Endothelial cell of umbilical vein (primary cell): Measurements from ENCODE around the gene C1QB. TPM values are rescaled to one million over a fixed set of nuclear protein-coding genes. Genes with fewer than 3 reads are reported as not detected.

ENCODE experiments used
- BruUV-seq: library from RNA; stranded (reverse); fragments of 400-500 nt; replicated peaks from 2 replicates; lab custom pipeline; 2021; lab: Mats Ljungman, UMichigan
- CTCF ChIA-PET: fragments of 300-600, 350-600 bp; sonication (Branson Sonifier 250); formaldehyde crosslinking; loops from one replicate; lab custom pipeline; 2021; ENCODE audit warnings: antibody characterized with exemption, inconsistent platforms; lab: Charles Lee
- POLR2A ChIA-PET: fragments of 300-600, 350-600 bp; sonication (Branson Sonifier 250); formaldehyde crosslinking; loops from one replicate; lab custom pipeline; 2021; ENCODE audit warnings: antibody characterized with exemption, inconsistent platforms; lab: Charles Lee
- DNase-seq: peaks from one replicate; pipeline ENCODE4 v3.0.0-alpha.2; 2011; ENCODE audit warnings: low read depth, low spot score
- FAIRE-seq: peaks from 2 replicates; lab custom pipeline; 2011; peaks lifted over from hg19 to GRCh38; lab: Jason Lieb, UNC
- H2AFZ ChIP-seq: 2 replicates; pipeline ENCODE4 v1.6.0; 2012; ENCODE audit warnings: low read depth, low read length, control low read depth, inconsistent platforms
- H3K27ac ChIP-seq: 2 replicates; pipeline ENCODE4 v1.5.1; 2011; ENCODE audit warnings: low read depth, mild to moderate bottlenecking, control low read depth, low read length, moderate library complexity; ENCODE audit not compliant: insufficient read depth
- H3K27me3 ChIP-seq, 2 experiments: 2 replicates each; pipeline versions ENCODE4 v1.6.0 to v1.6.1; 2011; ENCODE audit warnings: low read length in 2 of 2, mixed read lengths in 1 of 2; ENCODE audit not compliant: control insufficient read depth in 2 of 2, insufficient read depth in 2 of 2
- H3K36me3 ChIP-seq, 2 experiments: 2 replicates in 1 of 2; 3 replicates in 1 of 2; pipeline ENCODE4 v1.5.1; 2011; ENCODE audit warnings: low read length in 2 of 2, mild to moderate bottlenecking in 1 of 2, moderate library complexity in 1 of 2; ENCODE audit not compliant: control insufficient read depth in 2 of 2, insufficient read depth in 2 of 2; ENCODE audit errors: extremely low read depth in 1 of 2
- H3K4me1 ChIP-seq: 3 replicates; pipeline ENCODE4 v1.5.1; 2011; ENCODE audit warnings: mild to moderate bottlenecking, low read length; ENCODE audit not compliant: control insufficient read depth, insufficient read depth; ENCODE audit errors: extremely low read depth
- H3K4me2 ChIP-seq: 2 replicates; pipeline ENCODE4 v1.6.1; 2011; ENCODE audit warnings: low read length, control low read depth, mixed read lengths; ENCODE audit not compliant: insufficient read depth
- H3K4me3 ChIP-seq, 3 experiments: fragments of 200-600 bp in 1 of 3; sonication (generic), shearing (Covaris generic) in 1 of 3; replicated peaks in 1 of 3; 2 replicates each; pipeline ENCODE4 v1.5.1; 2011 to 2016; ENCODE audit warnings: control low read depth in 3 of 3, low read length in 3 of 3, mild to moderate bottlenecking in 2 of 3, inconsistent platforms in 1 of 3, low read depth in 1 of 3, moderate library complexity in 1 of 3; ENCODE audit not compliant: insufficient read depth in 1 of 3
- H3K79me2 ChIP-seq: 2 replicates; pipeline ENCODE4 v1.6.0; 2012; ENCODE audit warnings: low read length, inconsistent platforms; ENCODE audit not compliant: control insufficient read depth, insufficient read depth
- H3K9ac ChIP-seq: replicated peaks from 2 replicates; pipeline ENCODE3; 2011; ENCODE audit warnings: low read length, control low read depth; ENCODE audit not compliant: insufficient read depth; ENCODE audit errors: extremely low read depth
- H3K9me1 ChIP-seq: replicated peaks from 3 replicates; pipeline ENCODE4 v1.6.0; 2011; ENCODE audit warnings: mild to moderate bottlenecking, low read length; ENCODE audit not compliant: control insufficient read depth, insufficient read depth; ENCODE audit errors: extremely low read depth
- H3K9me3 ChIP-seq: replicated peaks from 2 replicates; pipeline ENCODE4 v1.5.1; 2012; ENCODE audit warnings: low read length, inconsistent platforms; ENCODE audit not compliant: control insufficient read depth, insufficient read depth
- H4K20me1 ChIP-seq: replicated peaks from 2 replicates; pipeline ENCODE3; 2011; ENCODE audit warnings: mild to moderate bottlenecking, low read length; ENCODE audit not compliant: control insufficient read depth, insufficient read depth; ENCODE audit errors: extremely low read depth
- CTCF ChIP-seq, 2 donors: IDR thresholded peaks; 1 replicate in 1 of 2; 2 replicates in 1 of 2; pipeline ENCODE4 v1.5.1; 2011; ENCODE audit warnings: low read length in 2 of 2, mild to moderate bottlenecking in 2 of 2, moderate library complexity in 2 of 2, control low read depth in 1 of 2, inconsistent platforms in 1 of 2, low read depth in 1 of 2; ENCODE audit not compliant: insufficient read depth in 1 of 2; ENCODE audit errors: extremely low read depth in 1 of 2
- EZH2 ChIP-seq: IDR thresholded peaks from 2 replicates; pipeline ENCODE4 v1.6.1; 2012; ENCODE audit warnings: borderline replicate concordance, low read depth, mild to moderate bottlenecking, moderate library complexity, low read length, inconsistent platforms; ENCODE audit not compliant: severe bottlenecking
- FOS ChIP-seq: IDR thresholded peaks from 2 replicates; pipeline ENCODE4 v1.6.1; 2011; ENCODE audit warnings: mild to moderate bottlenecking, low read length, moderate library complexity, borderline replicate concordance; ENCODE audit not compliant: insufficient read depth
- GATA2 ChIP-seq: IDR thresholded peaks from 2 replicates; pipeline ENCODE4 v1.7.0; 2011; ENCODE audit warnings: low read depth, mild to moderate bottlenecking, moderate library complexity, mixed read lengths, low read length; ENCODE audit not compliant: insufficient read length, insufficient read depth
- JUN ChIP-seq: IDR thresholded peaks from 2 replicates; pipeline ENCODE4 v1.6.1; 2011; ENCODE audit warnings: borderline replicate concordance, low read depth; ENCODE audit not compliant: insufficient read length, insufficient read depth
- MAX ChIP-seq: IDR thresholded peaks from 2 replicates; pipeline ENCODE4 v1.6.1; 2011; ENCODE audit not compliant: insufficient read depth, insufficient read length
- MYC ChIP-seq: IDR thresholded peaks from one replicate; pipeline ENCODE4 v1.6.1; 2011; ENCODE audit warnings: mild to moderate bottlenecking, low read depth, low read length
- POLR2A ChIP-seq: IDR thresholded peaks from 2 replicates; pipeline ENCODE4 v1.6.1; 2012; ENCODE audit warnings: low read depth, mild to moderate bottlenecking, control low read depth, low read length
- POLR2AphosphoS5 ChIP-seq: IDR thresholded peaks from 2 replicates; pipeline ENCODE4 v1.6.1; 2012; ENCODE audit warnings: low read depth, mild to moderate bottlenecking, control low read depth, low read length, moderate library complexity; ENCODE audit not compliant: insufficient read depth
- dilution Hi-C: fragments of 300-500 bp; cut with MboI; formaldehyde crosslinking; loops from one replicate; pipeline ENCODE4 v1.15.0; 2019; ENCODE audit warnings: low sequenced_read_pairs; ENCODE audit not compliant: extremely low pct_ligation_motif_present
- intact Hi-C: fragments of 100-400 bp; cut with micrococcal nuclease; formaldehyde crosslinking; loops from one replicate; pipeline ENCODE4 v1.10.0; 2022
- polyA plus RNA-seq, 4 experiments: library from polyadenylated mRNA; depleted of rRNA in 3 of 4; stranded (reverse) in 3 of 4; unstranded in 1 of 4; fragments of >200 nt; gene quantifications; 2 replicates each; pipeline versions ENCODE4 v1.2.1 to v1.2.3, GENCODE V29; 2011 to 2012; ENCODE audit warnings: missing spikeins in 1 of 4
- total RNA-seq: library from RNA; stranded (reverse); gene quantifications from 2 replicates; pipeline ENCODE4 v1.2.3, GENCODE V29; 2021

Gene C1QB
- total and polyA plus RNA-seq, 2 donors (not counting 3 experiments of a cell fraction or from before 2014, with no cell fraction given): not detected

- Histone ChIP-seq H3K36me3 (no peaks in the 10 kb centered on the region), H3K4me2 (no peak overlapping the region), H3K9me1 (no peaks in the 10 kb centered on the region), H3K27me3 (peaks cover 0 to 5% of the 10 kb centered on the region in 2 experiments), H3K79me2 (no peaks in the 10 kb centered on the region), H4K20me1 (no peaks in the 10 kb centered on the region), H3K27ac (no peak overlapping the region), H2AFZ (no peak overlapping the region), H3K9me3 (no peaks in the 10 kb centered on the region), H3K4me1 (no peaks in the 10 kb centered on the region), H3K4me3 (no peak overlapping the region), H3K9ac (no peak overlapping the region)
- POLR2A ChIA-PET: no interaction called here
- CTCF ChIA-PET: interaction anchor here (1.3 to 7.3 kb wide), 5 partner anchors 41 to 308 kb away, joined by 3 to 125 read pairs (median 4); no protein-coding TSS in a partner anchor
- dilution Hi-C loops: loop anchor here (25.0 kb wide), 1 partner anchor 299 kb away; the partner anchor contains the start of gene LACTBL1
- DNase-seq: no peak
- intact Hi-C loops: no loop called here
- FAIRE-seq: no peak
- no TSS peak for BruUV-seq
- no peak for TF ChIP-seq CTCF (IDR thresholded peaks at IDR 0.05; ENCODE audit: extremely low read depth in 1 of 2, insufficient read depth in 1 of 2, low read depth in 1 of 2, low read length in 2 of 2)
- no peak for TF ChIP-seq MYC
- TF ChIP-seq FOS: no peak
- no peak for TF ChIP-seq GATA2
- no peak for TF ChIP-seq POLR2A
- no peak for TF ChIP-seq POLR2AphosphoS5
- TF ChIP-seq JUN: no peak
- TF ChIP-seq EZH2: no peak
- no peak for TF ChIP-seq MAX
Measured at GRCh38 chr1:22662986-22663408, 10.0 kb downstream of the C1QB start.
